Right ventricle myocardium inferior (tissue), 1 donor: ENCODE results near the gene NCAM1. TPM values are rescaled to one million over a fixed set of nuclear protein-coding genes. Genes with fewer than 3 reads are reported as not detected.

ENCODE experiments used
- ATAC-seq: fragments of 200-7000 bp; cut with Tn5 transposase; one replicate; pipeline ENCODE4 v1.9.1; 2020; ENCODE audit warnings: mild to moderate bottlenecking, moderate library complexity
- DNase-seq: peaks from one replicate; pipeline ENCODE4 v3.0.0; 2021; ENCODE audit errors: missing footprints
- intact Hi-C: fragments of 100-400 bp; cut with DNase I; formaldehyde crosslinking; loops from one replicate; pipeline ENCODE4 v1.11.0; 2022
- total RNA-seq: library from RNA; stranded (reverse); fragmentation: NEBNext Ultra II Directional; extraction: Animal tissue kit (Norgen Biotek cat#: 25700); gene quantifications from one replicate; pipeline ENCODE4 v1.2.1, GENCODE V29; 2021
- donor health status: DM: no; HTN: yes; CAD: no; lungs with severe emphysema.

Gene NCAM1
- total RNA-seq, 1 donor from 2014 or later = 250 TPM

- DNase-seq (no peak), ATAC-seq (no peak)
- intact Hi-C loops = no loop called here
Measured at GRCh38 chr11:113322158-113322557, 360.9 kb downstream of the NCAM1 start.

GRCh38 chr11:113324250-113324649 is 363.0 kb downstream of the NCAM1 start:
- DNase-seq (no peak), ATAC-seq (no peak)
- intact Hi-C loops = no loop called here
